Glutamatergic neuron (in vitro differentiated cells): ENCODE data around the gene DENND4B. TPM values are rescaled to one million over a fixed set of nuclear protein-coding genes. Genes with fewer than 3 reads are reported as not detected.

ENCODE experiments used
- DNase-seq: peaks from one replicate; pipeline ENCODE4 v3.0.0; 2022
- H3K27ac Mint-ChIP-seq: one replicate; pipeline ENCODE4 v1.8.0; 2020; ENCODE audit warnings: mild to moderate bottlenecking, mixed read lengths, inconsistent platforms; ENCODE audit not compliant: unreplicated experiment
- H3K27me3 Mint-ChIP-seq: one replicate; pipeline ENCODE4 v1.8.0; 2020; ENCODE audit warnings: mild to moderate bottlenecking, moderate library complexity, mixed read lengths, inconsistent platforms; ENCODE audit not compliant: unreplicated experiment
- H3K36me3 Mint-ChIP-seq: one replicate; pipeline ENCODE4 v1.8.0; 2020; ENCODE audit warnings: mild to moderate bottlenecking, mixed read lengths, inconsistent platforms; ENCODE audit not compliant: unreplicated experiment
- H3K4me1 Mint-ChIP-seq: one replicate; pipeline ENCODE4 v1.8.0; 2020; ENCODE audit warnings: mild to moderate bottlenecking, low read depth, mixed read lengths, inconsistent platforms; ENCODE audit not compliant: unreplicated experiment
- H3K4me3 Mint-ChIP-seq: one replicate; pipeline ENCODE4 v1.8.0; 2020; ENCODE audit warnings: mild to moderate bottlenecking, mixed read lengths, inconsistent platforms; ENCODE audit not compliant: unreplicated experiment
- H3K9me3 Mint-ChIP-seq: one replicate; pipeline ENCODE4 v1.8.0; 2020; ENCODE audit warnings: mild to moderate bottlenecking, moderate library complexity, mixed read lengths, inconsistent platforms; ENCODE audit not compliant: unreplicated experiment
- total RNA-seq: library from RNA; stranded (reverse); fragmentation: NEBNext Ultra II Directional; extraction: Animal tissue kit (Norgen Biotek cat#: 25700); gene quantifications from one replicate; pipeline ENCODE4 v1.2.1, GENCODE V29; 2021; ENCODE audit not compliant: unreplicated experiment
- TF ChIP-seq, protein P1 (sequence below): fragments of 200-600 bp; sonication (generic); IDR thresholded peaks from one replicate; pipeline ENCODE4 v1.5.0; 2021; ENCODE audit not compliant: partially characterized antibody, unreplicated experiment

Gene DENND4B
- total RNA-seq, 1 donor from 2014 or later: 72.9 TPM

DNA sequence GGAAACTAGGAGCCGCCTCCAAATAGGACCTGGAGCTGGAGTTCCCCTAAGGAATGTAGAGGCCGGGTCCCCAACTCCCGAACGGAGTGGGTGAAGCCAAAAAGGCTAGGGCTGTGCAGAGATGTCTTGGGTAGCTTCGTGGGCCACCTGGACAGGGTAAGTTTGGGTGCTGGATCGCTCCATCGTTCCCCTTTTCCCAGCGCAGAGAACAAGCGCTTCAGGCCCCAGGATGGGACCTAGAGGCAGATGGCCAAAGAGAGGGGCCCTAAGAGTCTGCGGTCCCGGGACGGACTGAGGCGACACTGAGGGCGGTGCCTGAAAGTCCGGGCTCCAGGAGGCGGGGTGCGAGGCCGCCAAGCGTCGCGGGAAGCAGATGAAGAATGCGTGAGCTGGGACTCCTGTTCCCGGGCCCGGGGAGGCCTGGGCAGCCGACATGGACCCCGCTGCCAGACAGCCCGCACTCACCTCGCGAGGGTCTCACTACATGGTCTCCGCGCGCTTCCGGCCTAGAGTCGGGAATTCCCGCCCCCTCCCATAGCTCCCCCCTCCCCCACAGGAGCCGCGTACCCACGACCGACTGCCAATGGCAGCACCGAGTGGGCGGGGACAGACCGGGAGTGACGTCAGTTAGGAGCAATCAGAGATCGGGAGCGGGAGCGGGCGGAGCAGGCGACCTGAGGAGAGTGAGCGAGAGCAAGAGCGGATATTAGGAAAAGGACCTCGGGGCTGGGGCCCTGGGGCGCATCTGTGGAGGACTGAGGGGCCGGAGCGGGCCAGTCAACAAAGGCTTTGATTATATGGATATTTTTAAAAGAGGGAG, 16.7 kb upstream of the DENND4B start, which contains the start of gene SLC39A1:
Gene SLC39A1 (minus strand): TSS at position 508 of the 820 bp plus-strand sequence. CDS start 822 bp downstream, outside the sequence.
- TF ChIP-seq, protein P1, sequence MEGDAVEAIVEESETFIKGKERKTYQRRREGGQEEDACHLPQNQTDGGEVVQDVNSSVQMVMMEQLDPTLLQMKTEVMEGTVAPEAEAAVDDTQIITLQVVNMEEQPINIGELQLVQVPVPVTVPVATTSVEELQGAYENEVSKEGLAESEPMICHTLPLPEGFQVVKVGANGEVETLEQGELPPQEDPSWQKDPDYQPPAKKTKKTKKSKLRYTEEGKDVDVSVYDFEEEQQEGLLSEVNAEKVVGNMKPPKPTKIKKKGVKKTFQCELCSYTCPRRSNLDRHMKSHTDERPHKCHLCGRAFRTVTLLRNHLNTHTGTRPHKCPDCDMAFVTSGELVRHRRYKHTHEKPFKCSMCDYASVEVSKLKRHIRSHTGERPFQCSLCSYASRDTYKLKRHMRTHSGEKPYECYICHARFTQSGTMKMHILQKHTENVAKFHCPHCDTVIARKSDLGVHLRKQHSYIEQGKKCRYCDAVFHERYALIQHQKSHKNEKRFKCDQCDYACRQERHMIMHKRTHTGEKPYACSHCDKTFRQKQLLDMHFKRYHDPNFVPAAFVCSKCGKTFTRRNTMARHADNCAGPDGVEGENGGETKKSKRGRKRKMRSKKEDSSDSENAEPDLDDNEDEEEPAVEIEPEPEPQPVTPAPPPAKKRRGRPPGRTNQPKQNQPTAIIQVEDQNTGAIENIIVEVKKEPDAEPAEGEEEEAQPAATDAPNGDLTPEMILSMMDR: no peak
- peak within 1 kb of the TSS; percentile 99 for H3K27ac Mint-ChIP-seq
- peaks cover 24% of the 10 kb centered on the region for H3K27me3 Mint-ChIP-seq
- peaks cover 15% of the 10 kb centered on the region for H3K9me3 Mint-ChIP-seq
- no peaks in the 10 kb centered on the region for H3K36me3 Mint-ChIP-seq
- peaks cover 27% of the 10 kb centered on the region for H3K4me1 Mint-ChIP-seq
- DNase-seq: peak; percentile 99
- H3K4me3 Mint-ChIP-seq: peak within 1 kb of the TSS; percentile 96

DNA sequence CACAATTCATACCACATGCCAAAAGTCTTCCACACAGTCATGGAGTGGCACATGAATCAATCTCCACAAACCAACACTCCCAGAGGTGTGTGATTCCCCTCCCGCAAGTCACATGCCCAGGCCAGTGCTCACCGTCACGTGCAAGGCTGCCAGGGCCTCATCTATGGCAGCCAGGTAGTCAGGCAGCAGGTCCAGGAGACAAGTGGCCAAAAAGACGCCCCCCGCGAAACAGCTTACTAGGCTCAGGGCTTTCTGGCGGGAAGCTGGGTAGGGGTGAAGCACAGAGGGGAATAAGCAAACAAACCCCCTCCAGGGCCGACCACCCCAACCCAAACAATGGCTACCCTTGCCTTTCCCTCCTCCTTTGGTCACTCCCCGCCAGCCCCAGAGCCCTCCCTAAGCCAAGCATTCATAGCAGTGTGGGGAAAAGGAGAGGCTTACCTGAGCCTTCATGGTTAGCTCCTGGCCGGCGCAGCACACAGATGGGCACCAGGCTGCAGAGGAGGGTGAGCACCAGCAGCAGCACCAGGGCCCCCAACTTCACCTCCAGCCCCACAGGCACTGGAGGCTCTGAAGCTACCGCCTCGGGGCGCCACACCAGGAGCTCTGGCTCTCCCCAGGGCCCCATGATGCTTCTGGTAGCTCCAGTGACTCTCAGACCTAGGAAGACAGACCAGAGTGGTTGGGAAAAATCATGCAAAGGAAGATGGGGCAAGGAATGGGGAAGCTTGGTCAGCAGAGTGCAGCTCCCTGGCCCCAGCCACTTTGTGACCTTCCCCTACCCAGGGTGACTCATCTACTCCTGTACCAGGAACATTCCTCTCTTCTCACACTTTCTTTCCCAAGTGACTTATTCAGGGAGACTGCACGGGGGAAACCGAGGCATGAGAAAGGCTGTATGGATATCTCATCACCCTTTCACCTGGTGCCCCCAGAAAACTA, 15.8 kb upstream of the DENND4B start:
- TF ChIP-seq, protein P1: no peak
- H3K27me3 Mint-ChIP-seq: peaks cover 25% of the 10 kb centered on the region
- H3K27ac Mint-ChIP-seq: peak overlapping the region; percentile 99
- H3K9me3 Mint-ChIP-seq: peaks cover 13% of the 10 kb centered on the region
- no peaks in the 10 kb centered on the region for H3K36me3 Mint-ChIP-seq
- DNase-seq: no peak
- peaks cover 24% of the 10 kb centered on the region for H3K4me1 Mint-ChIP-seq
- H3K4me3 Mint-ChIP-seq: peak overlapping the region; percentile 96

DNA sequence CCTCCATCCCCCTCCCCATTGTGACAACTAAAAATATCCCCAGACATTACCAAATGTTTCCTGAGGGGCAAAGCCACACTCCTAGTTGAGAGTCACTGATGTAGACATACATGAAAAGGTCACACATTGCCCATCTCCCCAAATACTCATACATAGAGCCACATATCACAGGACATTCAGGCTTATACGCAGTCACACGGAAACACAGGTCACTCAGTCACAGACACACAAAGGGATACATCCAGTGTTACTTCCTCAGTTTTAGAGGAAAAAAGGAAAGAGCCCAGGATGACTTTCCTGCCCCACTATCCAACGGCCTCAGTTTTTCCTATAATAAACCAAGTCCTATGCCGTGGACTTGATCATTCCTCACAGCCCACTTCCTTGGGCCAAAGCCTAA, 14.9 kb upstream of the DENND4B start:
- peaks cover 20% of the 10 kb centered on the region for H3K27me3 Mint-ChIP-seq
- TF ChIP-seq, protein P1: no peak
- peaks cover 11% of the 10 kb centered on the region for H3K9me3 Mint-ChIP-seq
- peaks cover 26% of the 10 kb centered on the region for H3K4me1 Mint-ChIP-seq
- peak overlapping the region; percentile 50 for H3K27ac Mint-ChIP-seq
- H3K4me3 Mint-ChIP-seq: peak overlapping the region; percentile 96
- H3K36me3 Mint-ChIP-seq: no peaks in the 10 kb centered on the region
- no peak for DNase-seq

DNA sequence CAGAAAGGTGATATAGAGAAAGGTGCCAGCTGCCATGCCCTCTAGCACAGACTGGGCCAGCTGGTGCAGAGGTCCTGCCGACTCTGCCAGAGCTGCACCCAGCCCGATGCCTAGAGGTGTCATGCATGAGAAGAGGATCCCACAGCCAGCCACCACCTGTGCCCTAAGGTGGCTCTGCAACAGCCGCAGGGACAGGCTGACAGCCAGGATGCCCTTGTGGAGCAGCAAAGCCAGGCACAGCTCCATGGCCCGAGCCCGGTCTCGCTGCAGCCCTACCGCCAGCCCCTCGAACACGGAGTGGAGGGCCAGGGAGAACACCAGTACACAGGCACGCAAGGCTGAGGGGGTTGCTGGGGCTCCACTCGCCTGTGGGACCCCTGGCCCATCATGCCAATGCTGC, 13.7 kb upstream of the DENND4B start:
- TF ChIP-seq, protein P1: no peak
- Mint-ChIP-seq H3K4me3 (no peak overlapping the region), H3K27ac (peak overlapping the region; percentile 52), H3K9me3 (peaks cover 11% of the 10 kb centered on the region), H3K36me3 (no peaks in the 10 kb centered on the region), H3K27me3 (peaks cover 19% of the 10 kb centered on the region), H3K4me1 (peaks cover 28% of the 10 kb centered on the region)
- DNase-seq: no peak
